GM12873 (cell line): ENCODE data around the gene ZNF565.

Source experiments
- TF ChIP-seq, protein P1 (sequence below): IDR thresholded peaks from 2 replicates; pipeline ENCODE4 v1.5.1; 2012; ENCODE audit warnings: low read depth, mild to moderate bottlenecking, moderate library complexity, low read length, control low read depth; ENCODE audit not compliant: insufficient read depth; ENCODE audit errors: missing control alignments

ZNF565 gene

DNA sequence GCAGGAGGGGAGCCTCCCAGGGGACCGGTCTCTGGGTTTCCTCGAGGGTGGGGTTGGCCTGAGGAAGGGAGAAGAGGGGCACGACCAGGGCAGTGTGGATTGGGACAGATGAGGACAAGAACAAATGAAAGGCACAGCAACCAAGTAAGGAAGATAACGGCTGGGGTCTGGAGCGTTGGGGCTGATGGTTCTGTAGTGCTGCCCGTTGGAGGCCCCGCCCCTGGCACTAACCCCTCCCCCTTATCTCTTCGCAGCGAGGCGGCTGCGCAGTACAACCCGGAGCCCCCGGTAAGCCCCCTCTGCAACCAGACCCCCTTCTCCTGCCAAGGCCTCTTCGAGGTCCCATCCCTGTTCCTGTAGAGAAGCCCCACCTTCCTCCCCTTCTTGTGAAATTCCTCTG lies 72.4 kb downstream of the ZNF565 start:
- TF ChIP-seq, protein P1, sequence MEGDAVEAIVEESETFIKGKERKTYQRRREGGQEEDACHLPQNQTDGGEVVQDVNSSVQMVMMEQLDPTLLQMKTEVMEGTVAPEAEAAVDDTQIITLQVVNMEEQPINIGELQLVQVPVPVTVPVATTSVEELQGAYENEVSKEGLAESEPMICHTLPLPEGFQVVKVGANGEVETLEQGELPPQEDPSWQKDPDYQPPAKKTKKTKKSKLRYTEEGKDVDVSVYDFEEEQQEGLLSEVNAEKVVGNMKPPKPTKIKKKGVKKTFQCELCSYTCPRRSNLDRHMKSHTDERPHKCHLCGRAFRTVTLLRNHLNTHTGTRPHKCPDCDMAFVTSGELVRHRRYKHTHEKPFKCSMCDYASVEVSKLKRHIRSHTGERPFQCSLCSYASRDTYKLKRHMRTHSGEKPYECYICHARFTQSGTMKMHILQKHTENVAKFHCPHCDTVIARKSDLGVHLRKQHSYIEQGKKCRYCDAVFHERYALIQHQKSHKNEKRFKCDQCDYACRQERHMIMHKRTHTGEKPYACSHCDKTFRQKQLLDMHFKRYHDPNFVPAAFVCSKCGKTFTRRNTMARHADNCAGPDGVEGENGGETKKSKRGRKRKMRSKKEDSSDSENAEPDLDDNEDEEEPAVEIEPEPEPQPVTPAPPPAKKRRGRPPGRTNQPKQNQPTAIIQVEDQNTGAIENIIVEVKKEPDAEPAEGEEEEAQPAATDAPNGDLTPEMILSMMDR: no peak

DNA sequence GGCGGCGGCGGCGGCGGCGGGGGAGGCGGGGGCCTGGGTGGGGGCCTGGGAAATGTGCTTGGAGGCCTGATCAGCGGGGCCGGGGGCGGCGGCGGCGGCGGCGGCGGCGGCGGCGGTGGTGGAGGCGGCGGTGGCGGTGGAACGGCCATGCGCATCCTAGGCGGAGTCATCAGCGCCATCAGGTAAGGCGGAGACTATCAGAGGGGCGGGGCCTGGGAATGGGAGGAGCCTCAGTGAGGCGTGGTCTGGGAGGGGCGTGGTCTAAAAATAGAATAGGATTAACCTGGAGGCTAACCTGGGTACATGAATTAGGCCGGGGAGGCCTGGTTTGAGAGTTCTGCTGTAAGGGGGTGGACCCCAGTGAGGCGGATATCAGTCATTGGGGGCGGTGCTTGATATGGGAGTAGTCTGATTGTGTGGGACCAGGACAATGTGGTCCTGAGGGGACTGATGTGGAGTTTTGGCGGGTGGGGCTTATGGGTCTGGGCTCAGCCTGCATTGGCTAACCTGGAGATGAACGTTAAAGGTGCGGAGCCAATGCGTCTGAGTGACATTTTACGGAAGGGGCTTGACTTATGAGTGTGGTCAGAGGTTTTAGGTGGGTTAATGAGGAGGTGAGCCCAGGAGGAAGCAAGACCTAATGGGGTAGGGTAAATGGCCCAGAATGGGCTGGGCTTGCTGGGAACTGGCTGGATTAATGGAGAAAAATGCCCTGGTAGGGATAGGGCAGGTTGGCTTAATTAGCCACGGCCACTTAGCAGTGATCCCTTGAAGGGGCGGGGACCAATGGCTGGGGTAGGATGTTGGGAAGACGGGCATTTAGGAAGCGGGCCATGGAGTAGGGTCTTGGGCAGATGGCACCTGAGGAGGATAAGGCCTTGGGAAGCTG lies 73.2 kb downstream of the ZNF565 start:
- TF ChIP-seq, protein P1: no peak

DNA sequence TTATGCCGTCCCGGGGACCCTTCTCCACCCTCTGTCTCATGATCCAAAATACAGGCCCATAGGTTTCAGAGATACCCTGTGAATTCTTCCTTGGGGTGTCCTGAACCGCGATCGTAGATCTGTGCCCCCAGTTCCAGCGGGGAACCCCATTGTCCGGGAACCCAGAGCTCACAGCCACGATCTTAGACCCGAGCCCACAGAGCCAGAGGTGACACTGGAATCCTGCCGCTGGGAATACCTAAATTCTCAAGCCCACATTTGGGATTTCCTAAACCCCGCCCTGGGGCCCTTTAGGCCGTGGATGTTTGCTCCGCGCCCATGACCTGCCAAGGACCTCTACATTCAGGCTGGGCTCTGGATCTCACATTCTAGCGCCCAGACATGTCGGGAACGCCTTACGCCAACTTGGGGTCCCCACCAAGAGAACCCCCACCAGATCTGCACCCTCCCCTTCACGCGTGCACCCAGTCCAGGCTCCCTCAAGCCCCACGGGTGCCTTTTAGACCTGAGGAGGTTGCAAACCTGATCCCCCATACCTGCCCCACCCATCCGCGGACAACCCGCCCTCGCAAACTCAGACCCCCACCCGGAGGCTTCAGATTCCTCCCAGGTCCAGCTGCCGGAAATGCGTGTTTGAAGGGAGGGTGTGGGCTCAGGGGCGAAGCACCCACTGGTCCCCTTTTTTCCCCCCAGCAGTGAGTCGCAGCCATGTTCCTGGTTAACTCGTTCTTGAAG lies 74.0 kb downstream of the ZNF565 start:
- TF ChIP-seq, protein P1: no peak

DNA sequence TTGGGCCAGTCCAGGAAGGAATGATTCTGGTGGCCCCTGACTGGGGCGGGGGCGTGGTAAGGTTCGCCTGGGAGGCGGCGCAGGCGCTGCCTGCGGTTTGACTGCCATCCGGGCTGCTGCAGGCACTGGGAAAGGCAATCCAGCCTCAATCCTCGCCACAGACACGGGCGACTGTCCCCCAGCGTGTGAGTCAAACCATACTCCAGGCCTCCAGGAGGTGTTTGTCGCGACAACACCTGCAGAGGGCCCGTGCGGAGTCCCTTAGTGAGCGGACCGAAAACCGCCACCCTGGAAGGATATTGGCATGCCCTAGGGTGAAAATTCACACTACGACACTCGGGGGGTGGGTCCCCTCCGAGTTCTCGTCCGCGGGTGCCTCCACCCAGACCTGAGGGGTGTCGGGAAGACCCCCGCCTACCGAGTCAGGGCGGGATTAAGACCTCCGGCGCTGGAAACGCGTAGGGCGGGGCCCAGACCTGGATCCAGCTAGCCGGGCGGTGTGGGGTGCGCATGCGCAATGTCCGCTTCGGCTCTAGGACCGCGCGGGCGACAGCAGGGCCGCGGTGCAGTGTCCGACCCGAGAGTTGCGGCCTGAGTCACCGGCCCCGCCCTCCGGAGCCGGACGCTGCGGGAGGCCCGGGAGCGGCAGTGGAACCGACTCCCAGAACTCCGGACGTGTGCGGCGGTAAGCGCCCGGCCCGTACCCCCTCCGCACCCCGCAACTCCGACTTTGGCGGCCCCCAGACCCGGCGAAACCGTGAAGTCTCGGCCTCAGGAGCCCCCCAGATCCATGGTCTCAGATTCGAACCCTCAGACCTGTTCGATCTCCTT lies 74.8 kb downstream of the ZNF565 start, which contains the start of gene CAPNS1:
TSS of gene CAPNS1 (plus strand) at position 594 of the 831 bp plus-strand sequence. CDS start 946 bp downstream, outside the sequence.
- TF ChIP-seq, protein P1: peak; percentile 36

DNA sequence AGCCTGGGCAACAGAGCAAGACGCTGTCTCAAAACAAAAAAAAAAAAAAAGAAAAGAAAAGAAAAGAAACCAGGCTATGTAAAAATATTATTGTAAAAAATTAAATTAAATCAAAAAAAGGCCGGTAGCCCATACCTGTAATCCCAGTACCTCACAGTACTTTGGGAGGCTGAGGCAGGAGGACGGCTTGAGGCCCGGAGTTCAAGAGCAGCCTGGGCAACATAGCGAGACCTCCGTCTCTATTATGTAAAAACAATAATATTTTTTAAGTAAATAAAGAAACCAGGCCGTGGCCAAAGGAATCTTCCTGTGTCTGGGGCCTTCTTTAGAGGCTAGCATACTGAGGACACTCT lies 75.4 kb downstream of the ZNF565 start:
- TF ChIP-seq, protein P1: no peak

DNA sequence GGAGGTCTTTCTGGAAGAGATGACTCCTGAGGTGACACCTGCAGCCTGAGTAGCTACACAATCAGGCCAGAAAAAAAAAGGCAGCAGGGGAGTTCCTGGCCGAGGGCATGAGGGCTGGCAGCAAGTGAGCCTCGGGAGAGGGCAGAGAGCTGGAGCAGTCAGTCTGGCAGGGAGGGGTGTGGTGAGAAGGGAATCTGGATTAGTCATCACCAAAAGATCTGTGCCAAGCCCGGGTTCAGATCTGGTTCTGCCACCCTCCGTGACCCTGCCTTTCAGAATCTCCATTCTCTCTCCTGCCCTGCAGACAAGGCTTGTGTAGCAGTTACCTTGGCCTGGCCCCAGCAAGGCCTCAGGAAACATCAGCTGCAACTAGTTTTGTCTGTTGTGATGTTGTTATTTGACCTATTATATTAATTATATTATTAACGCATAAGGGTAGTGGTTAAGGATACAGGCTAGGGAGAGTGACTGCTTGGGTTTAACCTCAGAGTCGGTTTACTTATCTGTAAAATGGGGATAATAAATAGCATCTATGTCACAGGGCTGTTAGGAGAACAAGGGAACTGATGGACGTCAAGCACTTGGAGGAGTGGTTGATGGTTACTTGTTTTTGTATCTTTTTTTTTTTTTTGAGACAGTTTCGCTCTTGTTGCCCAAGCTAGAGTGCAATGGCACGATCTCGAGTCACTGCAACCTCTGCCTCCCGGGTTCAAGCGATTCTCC lies 77.3 kb downstream of the ZNF565 start:
- TF ChIP-seq, protein P1: no peak
